Measurements from ENCODE around the gene OPN1LW.
"Not testable (repeated sequence)": the region's sequence is repeated elsewhere in the genome, so short reads cannot be mapped to it uniquely, and the experiment has no call there.

OPN1LW gene

DNA sequence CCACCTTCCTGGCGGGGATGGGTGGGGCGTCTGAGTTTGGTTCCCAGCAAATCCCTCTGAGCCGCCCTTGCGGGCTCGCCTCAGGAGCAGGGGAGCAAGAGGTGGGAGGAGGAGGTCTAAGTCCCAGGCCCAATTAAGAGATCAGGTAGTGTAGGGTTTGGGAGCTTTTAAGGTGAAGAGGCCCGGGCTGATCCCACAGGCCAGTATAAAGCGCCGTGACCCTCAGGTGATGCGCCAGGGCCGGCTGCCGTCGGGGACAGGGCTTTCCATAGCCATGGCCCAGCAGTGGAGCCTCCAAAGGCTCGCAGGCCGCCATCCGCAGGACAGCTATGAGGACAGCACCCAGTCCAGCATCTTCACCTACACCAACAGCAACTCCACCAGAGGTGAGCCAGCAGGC is at the start of gene OPN1LW:
Gene OPN1LW (plus strand): TSS at position 234 of the 400 bp plus-strand sequence. CDS start 41 bp downstream, at position 275.
- DNase-seq (ENCODE audit: low read depth): not testable (repeated sequence)

DNA sequence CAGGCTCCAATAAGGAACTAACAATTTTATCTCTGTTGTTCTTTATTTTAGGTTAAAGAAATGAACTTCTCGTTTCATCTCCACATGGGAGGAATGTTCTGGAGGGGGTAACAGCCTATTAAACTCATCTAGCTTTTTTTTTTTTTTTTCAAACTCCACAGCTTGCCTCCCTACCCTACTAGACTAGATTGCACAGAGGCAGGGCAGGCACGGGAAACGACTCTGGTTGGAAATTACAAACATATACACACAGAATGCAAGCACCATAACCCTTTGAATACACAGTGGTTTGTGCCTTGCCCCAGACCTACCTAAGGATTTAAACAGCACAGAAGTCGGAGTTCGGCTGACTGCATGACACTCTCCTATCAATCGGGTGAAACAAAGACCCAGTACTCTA is 49.2 kb upstream of the OPN1LW start:
- no peak for DNase-seq (ENCODE audit: low read depth)

DNA sequence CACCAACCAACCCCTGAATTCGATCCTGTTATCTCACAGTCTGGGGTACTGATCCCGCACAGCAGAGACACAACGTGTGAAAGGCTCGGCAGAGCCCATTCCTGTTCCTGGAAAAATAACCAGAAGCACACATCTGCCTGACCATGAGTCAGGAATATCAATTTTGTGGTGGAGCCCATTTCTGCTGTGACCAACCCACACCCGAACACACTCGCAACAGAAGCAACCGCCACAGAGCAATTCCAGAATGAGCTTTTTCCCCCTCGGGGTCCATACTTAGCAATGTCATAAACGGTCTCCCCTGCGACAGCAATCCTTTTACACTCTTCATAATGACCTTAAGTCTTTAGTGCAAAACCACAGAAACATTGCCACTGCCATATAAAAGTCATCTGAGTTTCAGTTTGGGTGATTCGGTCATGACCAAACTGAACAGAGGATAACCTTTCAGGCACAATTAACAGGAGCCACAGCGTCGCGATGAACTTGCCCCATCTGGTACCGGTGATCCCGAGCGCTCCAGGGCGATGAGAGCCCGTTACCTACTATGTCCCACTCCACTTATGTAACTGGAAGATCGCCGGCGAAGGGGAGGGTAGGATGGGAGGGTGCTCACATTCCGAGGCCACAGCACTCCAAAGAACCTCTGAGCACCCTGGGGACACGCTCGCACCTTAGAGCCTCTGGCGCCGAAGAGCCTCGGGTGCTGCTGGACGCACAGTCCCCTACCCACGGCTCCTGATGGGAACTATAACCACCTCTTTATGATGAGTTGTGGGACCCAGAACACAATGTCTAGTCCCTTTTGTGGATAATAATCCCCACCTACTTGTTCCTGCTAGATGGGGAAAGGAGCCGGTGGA is 47.7 kb upstream of the OPN1LW start:
- DNase-seq (ENCODE audit: low read depth): no peak

DNA sequence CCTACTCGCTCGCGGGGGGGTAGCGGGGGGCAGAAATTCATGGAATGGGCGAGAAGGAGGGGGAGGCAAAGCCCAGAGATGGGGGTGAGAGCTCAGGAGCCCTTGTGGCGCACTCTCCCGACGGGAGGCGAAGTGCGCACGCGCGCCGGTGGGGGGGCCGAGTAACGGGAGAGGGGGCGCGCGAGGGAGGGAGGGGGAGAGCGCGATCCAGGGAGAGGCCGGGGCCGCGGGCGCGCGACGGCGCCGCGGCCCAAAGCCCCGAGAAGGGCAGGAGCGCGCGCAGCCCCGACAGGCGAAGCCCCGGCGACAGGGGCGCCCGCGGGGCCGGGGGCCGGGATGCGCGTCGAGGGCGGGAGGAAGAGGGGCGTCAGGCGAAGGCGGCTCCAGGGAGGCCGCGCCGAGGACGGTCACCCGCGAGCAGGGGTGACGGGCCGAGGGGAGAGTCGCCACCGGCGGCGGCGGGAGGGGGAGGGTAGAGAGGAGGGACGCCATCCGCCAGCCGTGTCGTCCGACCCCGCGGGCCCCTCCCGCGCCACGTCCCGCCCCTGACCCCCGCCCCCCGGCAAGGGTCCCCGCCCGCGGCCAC is 46.9 kb upstream of the OPN1LW start:
- no peak for DNase-seq (ENCODE audit: low read depth)

DNA sequence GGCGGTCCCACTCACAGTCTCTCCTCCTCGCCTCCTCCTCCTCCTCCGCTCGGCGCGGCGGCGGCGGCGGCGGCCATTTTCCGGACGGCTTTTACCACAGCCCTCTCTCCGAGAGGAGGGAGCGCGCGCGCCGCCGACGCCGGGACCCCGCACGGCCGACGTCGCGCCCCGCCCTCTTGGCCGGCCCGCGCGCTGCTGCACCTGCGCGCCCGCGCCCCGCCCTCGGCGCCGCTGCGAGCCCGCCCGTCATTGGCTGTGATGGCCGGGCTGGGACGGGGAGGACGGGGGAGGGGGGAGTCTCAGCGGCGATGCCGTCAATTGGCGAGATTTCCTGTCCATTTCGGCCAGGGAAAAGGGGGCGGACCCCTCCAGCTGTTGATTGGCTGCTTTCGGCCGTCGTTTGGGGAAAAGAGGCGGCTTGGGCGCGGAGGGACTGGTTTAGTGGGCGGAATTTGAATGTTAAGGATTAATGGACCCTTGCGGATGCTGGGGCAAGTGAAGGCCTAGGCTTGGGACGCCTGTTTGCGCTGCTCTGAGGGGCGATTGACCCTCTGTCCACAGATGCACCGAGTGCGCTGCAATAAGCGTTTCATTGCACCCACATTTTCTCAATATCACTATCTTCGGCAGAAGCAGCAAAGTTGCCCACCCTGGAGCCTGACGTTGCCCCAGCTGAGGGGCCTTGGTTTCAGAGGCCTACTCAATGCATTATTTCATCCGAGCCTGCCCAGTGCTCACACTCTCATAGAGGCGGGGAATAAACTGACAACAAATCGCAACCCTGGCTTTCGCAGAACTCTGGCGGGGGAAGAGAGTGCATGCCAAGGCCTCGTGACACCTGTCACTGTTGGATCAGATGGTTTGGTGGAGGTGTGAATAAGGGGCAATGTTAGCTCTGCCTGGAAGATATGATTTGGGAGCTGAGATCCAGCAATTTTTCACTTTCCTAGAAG is 46.2 kb upstream of the OPN1LW start, which contains the start of gene MECP2:
Gene MECP2 (minus strand): TSS at position 129 of the 953 bp plus-strand sequence.
- peak; percentile 42 for DNase-seq (ENCODE audit: low read depth)

DNA sequence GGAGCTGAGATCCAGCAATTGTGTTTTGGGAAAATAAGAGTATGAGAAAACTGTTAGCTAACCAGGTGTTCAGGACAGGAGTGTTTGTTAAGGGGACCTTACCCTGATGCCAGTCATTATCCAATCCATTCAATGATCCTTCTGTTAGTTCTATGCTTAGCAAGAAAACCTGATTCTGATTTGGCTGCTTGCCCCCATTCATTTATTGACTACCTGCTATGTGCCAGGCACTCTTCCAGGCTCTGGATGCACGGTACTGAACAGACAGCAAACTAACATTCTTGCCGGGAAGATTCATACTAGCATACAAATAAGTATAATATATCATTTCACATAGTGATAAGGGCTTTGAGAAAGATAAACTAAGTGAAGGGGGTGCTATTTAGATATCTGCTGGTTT is 45.5 kb upstream of the OPN1LW start:
- DNase-seq (ENCODE audit: low read depth): no peak

DNA sequence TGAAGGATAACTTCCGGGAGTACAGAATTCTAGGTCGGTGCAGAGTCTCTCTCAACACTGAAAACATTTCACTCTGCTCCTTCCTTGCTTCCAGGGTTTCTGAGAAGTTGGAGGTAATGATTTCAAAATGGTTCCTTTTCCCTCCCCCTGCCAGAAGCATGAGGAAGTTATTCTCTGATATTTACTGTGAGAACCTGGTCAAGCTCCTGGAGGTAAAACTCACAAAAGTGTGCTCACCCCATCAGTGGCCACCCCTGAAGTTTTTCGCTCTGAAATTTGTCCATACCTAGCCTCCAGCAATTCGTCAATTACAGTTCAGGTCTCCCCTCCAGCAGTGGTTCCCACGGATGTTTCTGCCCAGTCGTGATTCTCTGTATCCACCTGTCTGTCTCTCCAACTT is 30.3 kb upstream of the OPN1LW start:
- no peak for DNase-seq (ENCODE audit: low read depth)

DNA sequence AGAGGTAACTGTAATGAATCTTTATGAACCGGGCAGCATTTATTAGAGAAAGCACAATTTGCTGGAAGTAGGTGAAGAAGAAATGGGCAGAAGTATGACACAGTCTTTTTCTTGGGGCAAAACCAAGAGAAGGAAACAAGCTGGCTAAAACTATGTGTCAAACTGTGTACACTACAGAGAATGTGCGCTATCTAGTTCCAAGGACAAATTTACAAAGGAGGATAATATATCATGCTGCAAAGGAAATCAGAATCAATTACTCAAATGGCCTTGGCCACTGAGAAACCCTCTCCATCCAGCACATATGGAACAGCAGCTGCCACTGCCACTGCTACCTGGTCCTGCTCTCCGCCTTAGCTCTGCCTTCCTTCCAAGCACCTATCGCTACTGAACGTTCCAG is 29.4 kb upstream of the OPN1LW start:
- DNase-seq (ENCODE audit: low read depth): no peak

DNA sequence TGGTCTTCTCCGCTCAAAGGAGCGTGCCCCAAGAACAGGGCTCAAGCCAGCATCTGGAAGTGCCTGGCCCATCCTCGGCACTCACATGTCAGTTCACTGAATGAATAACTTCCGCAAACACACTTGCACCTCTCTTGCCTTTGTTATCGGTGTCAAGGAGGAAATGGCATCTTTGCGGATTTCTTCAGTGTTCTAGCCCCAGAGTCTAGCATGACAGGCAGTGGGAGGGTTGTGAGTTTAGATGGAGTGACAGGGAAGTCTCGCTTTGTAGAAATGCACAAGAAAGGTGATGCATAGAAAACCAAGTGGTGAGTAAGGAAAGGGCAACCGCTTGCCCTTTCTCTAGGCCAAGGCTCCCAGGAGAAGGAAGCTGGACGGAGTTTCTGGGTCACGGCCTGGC is 29.0 kb upstream of the OPN1LW start:
- DNase-seq (ENCODE audit: low read depth): no peak

DNA sequence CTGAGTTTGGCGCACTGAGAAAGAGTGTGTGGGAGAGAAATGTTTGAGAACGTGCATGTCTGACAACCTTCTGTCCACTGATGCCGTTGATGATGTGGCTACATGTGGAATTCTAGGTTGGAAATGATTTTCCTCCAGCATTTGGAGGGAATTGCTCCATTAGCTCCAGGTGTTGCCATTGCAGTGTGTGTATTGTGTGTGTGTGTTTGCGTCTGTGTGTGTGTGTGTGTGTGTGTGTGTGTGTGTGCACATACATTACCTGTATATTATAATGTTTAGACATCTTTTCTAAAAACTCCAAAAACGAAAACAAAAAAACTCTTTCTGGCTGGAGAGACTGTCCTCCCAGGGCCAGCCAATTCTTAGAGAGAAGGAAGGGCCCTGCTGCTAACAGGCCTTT is 28.3 kb upstream of the OPN1LW start:
- DNase-seq (ENCODE audit: low read depth): no peak

DNA sequence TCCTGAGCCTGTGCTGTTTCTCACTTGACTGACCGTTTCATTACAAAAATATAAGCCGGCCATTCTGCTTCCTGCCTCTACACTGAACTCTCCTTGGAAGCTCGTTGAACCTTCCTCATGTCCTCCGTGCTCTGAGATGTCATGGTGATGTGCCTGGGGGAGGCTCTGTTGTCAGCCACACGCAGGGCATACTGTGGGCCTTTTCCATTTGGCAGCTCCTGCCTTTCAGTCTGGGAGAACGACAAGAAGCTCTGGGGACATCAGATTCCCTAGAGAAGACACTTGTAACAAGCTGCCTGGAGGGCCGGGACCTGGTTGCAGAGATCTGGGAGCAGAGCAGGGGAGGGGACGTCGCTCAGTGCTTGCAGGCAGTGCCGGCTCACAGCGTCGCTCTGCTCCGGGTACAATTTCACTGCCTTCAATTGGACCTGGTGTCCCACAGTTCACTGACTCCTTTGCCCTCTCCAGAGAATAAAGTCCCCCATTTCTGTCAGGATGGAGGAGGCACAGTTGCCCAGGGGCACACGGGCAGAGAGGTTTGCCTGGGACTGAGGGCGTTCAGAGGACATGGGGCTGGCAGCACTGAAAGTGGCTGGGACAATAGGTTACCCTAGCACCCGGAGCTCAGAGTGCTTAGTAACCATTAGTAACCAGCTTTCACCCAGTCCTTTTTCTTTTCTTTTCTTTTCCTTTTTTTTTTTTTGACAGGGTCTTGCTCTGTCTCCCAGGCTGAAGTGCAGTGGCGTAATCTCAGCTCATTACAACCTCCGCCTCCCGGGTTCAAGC is 27.4 kb upstream of the OPN1LW start:
- DNase-seq (ENCODE audit: low read depth): no peak

DNA sequence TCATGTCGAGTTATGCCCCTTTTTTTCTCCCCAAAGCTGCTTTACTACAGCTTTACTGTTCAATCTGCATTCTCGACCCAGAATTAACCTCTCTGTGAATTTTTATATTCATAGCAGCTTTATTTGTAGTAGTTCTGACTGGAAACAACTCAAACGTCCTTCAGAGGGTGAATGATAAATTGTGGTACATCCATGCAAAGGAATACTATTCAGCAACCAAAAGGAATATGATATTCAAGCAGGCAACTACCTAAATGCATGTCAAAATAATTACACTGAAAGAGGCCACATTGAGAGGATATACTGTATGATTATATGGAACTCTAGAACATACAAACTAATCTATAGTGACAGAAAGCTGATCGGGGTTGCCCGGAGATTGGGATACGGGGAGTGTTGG is 26.5 kb upstream of the OPN1LW start:
- DNase-seq (ENCODE audit: low read depth): no peak

DNA sequence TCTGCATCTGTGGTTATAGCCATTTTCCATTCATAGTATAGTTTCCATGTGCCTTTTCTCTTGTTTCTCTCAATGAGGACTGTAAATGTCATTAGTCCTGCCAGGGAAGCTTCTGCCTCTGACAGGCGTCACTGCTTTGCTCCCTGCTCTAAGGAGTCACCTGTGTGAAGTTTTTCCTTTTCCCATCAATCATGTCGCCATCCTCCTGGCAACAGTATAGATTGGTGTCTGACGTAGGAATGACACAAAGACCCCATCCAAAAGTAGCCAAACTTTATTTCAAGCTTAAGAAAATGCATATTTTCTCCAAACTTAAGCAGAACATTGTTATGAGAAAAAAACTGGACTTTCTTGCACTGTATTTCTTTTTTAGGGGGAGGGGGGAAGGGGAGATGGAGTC is 23.5 kb upstream of the OPN1LW start:
- no peak for DNase-seq (ENCODE audit: low read depth)

DNA sequence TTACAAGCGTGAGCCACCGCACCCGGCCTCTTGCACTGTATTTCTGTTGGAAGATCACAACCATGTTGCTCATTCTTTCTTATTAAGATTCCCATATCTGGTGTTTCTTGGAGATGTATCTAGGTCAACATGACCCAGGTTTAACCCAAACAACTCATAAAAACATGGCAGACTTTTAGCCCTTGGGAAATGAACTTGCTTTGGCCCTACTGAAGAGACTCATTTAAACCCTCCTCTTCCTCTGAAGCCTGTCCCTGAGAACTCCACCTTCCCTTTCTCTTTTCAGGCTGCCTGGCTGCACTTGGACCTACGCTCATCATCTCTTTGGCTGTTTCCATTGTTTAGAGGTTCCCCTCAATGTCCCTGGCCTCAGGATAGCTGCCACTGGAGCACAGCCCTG is 22.8 kb upstream of the OPN1LW start:
- no peak for DNase-seq (ENCODE audit: low read depth)

DNA sequence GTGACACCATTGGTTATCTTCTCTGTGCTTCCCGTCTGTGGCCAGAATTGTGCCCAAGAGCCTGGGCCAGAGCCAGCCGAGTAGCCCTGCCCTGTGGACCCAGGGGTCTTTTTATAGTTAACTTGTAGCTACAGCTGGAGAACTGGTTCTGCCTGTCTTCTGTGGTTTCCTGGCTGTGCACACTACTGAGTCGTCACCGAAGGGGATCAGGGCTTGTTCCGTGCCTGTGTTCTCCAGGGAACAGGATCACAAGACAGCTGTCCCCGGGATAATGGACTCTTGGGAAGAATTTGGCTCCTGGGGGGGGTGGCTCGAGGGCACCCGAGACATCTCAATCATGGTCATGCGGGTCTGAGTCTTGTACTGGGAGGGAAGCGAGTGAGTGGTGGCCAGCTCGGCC is 22.1 kb upstream of the OPN1LW start:
- DNase-seq (ENCODE audit: low read depth): no peak

DNA sequence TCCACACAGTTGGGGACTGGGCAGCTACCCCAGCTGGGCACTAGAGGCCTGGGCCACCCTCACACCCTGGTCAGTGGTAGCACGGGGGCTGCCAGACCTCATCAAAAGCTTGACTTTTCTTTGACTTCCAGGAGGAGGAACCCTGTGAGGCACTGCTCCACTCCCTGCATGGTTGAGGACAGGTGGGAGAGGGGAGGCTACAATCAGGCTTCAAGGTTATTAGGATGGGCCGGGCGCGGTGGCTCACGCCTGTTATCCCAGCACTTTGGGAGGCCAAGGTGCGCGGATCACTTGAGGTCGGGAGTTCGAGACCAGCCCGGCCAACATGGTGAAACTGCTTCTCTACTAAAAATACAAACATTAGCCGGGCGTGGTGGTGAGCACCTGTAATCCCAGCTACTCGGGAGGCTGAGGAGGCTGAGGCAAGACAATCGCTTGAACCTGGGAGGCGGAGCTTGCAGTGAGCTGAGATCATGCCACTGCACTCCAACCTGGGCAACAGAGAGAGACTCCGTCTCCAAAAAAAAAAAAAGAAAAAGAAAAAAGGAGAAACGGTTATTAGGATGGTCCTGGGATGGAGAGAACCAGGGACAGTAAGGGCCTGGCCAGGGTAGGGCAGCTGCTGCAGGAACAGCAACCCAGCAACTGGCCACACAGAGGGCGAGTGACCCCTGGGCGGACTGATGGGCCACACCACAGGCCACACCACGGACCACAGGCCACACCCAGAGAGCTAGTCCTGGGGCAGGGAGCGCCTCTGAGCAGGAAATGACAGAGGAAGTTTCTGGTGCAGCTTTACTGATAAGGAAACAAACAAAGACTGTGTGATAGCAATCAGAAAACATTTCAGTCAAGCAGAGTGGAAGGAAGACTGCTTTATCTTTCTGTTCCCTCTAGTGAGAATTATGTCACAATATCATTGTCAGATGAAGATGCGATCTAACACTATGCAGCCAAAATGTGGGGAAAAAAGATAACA is 20.5 kb upstream of the OPN1LW start:
- no peak for DNase-seq (ENCODE audit: low read depth)

DNA sequence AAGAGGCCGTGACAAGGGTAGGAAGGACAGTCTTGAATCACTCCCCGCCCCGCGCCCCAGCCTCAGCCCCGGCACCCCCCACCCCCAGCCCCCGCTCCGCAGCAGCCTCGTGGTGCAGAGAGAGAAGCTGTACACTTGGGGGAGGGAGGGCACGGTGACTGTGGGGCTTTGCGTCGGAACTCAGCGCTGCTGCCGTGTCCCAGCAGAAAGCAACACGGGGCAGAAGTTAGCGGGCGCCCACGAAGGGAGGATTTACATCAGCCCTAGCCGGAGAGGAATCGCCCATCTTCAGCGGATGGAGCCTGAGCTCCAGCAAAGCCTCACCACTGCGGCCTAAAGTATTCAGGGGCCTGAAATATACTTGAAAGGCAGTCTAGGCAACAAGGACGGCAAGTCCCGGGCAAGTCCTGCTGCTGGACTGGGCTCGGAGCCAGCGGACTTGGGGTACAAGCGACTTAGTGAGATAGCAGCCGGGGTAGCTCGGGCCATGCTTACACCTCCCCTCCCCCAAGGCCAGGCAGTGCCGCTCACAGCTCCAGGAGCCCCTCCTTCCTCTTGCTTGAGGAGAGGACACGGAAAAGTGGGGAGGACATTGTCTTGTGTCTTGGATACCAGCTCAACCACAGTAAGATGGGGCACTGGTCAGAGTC is 18.5 kb upstream of the OPN1LW start:
- no peak for DNase-seq (ENCODE audit: low read depth)

DNA sequence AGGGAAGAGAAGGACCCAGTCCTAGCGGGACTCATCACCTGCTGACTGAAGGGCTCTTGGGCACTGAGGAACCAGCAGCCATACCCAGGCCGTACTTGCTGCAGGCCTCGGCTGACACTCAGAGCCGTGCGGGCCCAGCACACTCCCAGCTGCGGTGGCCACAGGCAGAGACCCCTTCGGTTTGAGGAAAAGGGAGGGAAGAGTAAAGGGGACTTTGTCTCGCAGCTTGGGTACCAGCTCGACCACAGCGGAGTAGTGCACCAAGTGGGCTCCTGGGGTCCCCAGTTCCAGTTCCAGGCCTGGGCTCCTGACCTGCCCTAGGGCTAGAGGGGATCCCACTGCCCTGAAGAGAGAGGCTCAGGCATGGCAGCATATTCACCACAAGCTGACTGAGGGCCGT is 17.9 kb upstream of the OPN1LW start:
- no peak for DNase-seq (ENCODE audit: low read depth)

DNA sequence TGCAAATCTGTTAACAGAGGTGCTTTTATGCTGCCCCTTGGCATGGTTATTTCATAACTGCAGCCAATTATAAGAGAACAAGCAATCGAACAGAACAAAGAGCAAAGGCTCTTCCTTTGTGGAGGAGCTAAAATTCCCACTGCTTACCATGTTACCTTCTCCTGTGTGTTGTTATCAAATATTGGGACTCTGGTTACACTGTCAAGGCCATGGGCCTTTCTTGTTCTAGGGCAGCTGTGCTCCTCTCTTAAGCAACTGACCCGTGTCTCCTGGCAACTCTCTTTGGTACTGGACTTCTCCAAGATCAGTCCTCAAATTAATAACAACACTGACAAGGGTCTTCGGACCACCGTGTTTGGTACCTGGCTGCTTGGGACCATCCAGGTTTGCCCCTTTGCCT is 12.1 kb upstream of the OPN1LW start:
- DNase-seq (ENCODE audit: low read depth): no peak

DNA sequence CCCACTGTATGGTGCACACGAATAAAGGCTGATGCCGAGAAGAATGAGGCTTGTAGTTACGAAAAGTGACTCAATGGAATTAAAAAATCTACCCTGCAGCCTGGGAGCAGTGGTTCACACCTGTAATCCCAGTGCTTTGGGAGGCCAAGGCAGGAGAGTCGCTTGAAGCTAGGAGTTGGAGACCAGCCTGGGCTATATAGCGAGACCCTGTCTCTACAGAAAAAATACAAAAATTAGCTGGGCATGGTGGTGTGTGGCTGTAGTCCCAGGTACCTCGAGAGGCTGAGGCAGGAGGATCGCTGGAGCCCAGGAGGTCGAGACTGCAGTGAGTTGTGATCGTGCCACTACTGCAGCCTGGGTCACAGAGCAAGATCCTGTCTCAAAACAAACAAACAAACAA is 11.7 kb upstream of the OPN1LW start:
- no peak for DNase-seq (ENCODE audit: low read depth)

Data from non-pigmented ciliary epithelial cell (primary cell).